IPS DF 19.7 (cell line): ENCODE measurements around the gene GALNT9.

Source experiments
- DNase-seq: peaks from one replicate; pipeline ENCODE4 v3.0.0-alpha.2; 2013; ENCODE audit warnings: low read depth, low spot score

The GALNT9 gene

GRCh38 chr12:132326646-132327045 is 2.7 kb downstream of the GALNT9 start:
- DNase-seq, result no peak

- no peak for DNase-seq
Observed at GRCh38 chr12:132325733-132326130, 3.7 kb downstream of the GALNT9 start.

GRCh38 chr12:132324841-132325732 is 4.3 kb downstream of the GALNT9 start:
- DNase-seq, result no peak

GRCh38 chr12:132324173-132324572 is 5.2 kb downstream of the GALNT9 start:
- DNase-seq, result no peak

DNA sequence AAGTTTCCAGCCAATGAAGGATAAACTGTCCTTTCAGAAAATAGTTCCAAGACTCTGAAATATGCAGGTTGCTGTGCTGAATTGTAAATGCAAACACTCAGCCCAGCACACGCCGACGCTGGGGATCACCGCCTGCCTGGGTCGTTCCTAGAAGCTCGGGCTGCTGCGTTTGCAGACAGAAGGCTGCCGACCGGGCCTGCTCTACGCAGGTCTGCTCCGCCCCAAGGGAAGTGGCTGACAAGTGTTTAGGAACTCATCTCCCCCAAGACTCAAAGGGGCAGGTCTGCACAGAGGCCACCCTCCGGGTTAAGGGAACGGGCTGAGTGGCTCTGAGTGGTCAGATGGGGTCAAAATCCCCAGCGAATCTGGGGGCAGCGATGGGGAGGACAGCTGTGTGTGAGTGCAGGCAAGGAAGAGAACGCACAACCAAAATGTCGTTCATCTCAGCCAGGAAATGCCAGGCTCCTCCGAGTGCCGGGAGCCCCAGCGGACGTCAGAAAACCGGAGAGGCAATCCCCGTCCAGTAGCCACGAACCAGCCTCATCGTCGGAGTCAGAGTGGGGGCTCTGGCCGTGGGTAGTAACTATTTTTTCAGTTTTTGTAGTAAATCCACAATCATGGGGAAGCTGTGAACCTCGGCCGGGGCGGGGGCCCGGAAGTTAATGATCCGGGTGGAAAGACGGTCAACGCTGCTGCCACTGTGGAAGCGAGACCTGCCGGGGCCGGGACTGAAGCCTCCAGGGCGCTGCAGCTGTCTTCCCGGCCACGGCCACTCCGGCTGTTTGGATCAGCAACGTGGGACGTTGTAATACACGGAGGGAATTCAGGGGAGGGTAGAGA is 6.0 kb downstream of the GALNT9 start:
- DNase-seq, result no peak

DNA sequence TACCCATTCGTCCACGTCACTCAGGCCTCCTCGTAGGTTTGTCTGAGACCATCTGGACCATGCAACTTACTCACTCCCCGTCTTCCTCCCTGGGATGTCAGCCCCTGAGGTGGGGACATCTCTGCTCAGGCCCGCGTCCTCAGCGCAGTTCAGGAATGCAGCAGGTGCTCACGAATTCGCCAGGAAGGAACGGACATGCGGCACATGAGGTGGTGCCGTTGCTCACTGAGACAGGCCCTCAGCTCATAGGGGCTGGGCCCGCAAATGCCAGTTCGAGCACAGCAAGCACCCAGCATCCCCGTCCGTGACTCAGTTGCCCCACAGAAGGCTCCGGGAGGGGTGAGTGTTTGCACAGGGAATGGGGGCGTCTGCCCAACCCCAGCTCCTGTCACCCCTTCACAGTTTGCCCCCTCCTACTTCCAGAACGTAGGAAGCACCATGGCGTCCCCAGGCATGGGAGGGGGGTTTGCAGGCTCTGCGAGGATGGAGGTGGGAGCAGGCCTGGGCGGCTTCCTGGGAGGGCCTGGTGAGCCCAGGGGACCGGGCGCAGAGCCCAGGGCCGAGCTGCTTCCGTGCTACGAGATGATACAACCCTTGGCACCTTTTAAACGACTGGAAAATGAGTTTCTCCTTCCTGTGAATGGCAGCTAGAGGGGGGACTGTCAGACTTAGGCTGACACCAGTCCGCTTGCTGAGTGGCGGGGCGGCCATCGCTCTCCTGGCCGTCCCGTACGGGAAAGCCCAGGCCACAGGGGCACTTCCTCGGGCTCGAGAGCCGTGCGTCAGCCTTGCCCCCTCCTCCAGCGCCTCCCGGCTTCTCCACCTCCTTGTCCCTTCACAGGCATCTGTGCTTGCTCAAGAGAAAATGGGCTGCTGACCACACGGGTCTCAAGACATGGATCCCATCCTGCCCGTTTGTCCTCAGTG is 6.9 kb downstream of the GALNT9 start:
- DNase-seq, result no peak

GRCh38 chr12:132321321-132322118 is 7.9 kb downstream of the GALNT9 start:
- no peak for DNase-seq

- no peak for DNase-seq
Observed at GRCh38 chr12:132320767-132321211, 8.6 kb downstream of the GALNT9 start.

GRCh38 chr12:132319991-132320570 is 9.3 kb downstream of the GALNT9 start:
- no peak for DNase-seq

DNA sequence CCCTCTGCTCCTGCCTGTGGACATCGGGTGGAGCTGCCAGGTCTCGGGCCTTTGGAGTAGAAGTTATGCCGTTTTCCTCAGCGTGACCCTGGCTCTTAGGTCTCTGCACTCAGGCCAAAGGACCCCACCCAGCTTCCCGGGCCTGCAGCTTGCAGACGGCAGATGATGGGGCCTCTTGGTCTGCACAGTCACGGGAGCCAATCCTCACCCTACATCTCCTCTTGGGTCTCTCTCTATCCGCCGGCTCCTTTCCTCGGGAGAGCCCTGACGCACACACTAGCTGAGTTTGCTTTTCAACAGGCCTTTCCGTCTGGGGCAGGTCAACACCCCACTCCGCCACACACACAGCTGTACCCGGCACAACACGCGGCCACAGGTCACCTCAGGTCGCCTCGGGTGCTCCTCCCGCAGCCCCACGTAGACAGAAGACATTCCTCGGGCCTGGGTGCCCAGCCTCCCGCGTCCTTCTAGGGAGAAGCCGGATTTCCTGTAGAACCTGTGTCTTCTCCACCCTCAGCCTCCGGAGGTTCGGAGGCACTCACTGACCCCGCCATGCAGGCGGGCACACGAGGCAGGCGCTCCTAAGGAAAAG is 9.9 kb downstream of the GALNT9 start:
- no peak for DNase-seq

DNA sequence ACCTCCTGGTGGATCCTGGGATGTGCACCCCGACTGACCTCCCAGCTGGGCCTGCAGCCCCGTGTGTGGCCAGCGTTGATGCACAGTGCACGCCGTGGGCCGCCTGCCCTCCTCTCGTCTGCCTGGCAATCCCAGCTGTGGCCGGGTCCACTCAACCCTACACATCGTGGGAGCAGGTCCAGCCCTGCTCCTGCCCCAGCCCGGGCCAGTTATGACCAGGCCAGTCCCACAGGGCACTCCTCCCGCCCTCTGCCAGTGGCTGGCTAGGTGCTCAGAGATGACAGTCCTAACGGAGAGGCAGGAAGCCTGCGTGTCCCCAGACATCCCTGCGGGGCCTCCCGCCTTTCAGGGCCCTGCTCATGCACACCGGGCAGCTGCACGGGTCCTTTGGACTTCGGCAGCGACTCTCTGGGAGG is 10.8 kb downstream of the GALNT9 start:
- no peak for DNase-seq

DNA sequence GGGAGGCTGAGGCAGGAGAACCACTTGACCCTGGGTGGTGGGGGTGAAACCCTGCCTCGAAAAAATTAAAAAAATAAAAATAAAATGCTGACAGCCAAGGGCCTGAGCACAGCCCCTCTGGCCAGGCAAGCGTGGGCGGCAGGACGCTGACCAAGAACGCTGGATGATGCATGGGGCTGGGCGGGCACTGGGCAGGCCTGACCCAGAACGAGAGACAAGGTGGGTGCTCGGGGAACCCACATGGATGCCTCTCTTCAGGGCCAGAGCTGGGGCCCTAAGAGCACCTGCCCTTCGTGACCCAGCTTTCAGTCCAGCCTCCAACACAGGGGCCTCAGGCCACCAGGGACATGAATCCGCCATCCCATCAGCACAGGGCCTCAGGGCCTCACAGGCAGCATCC is 11.3 kb downstream of the GALNT9 start:
- DNase-seq, result no peak

GRCh38 chr12:132317233-132317938 is 12.0 kb downstream of the GALNT9 start:
- no peak for DNase-seq

GRCh38 chr12:132316497-132317232 is 12.7 kb downstream of the GALNT9 start:
- no peak for DNase-seq

DNA sequence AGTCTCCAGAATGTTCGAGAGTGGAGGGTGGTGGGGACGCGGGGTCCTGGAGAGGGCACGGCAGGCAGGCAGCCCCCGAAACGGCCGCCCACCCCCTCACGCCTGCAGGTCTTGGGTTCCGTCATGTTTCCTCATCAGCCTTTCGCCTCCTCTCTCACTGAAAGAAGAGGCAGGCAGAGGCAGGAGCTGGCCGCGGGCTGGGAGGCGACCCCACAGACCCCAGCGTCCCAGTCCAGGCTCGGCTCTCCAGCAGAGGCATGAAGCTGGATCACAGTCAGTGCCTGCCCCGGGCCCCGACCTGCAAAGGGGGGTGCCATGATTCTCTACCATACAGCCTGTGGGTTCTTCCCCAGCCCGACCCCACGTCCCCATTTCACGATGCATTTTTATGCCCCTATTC is 13.4 kb downstream of the GALNT9 start:
- no peak for DNase-seq

- DNase-seq, result no peak
Observed at GRCh38 chr12:132315507-132315906, 13.9 kb downstream of the GALNT9 start.

DNA sequence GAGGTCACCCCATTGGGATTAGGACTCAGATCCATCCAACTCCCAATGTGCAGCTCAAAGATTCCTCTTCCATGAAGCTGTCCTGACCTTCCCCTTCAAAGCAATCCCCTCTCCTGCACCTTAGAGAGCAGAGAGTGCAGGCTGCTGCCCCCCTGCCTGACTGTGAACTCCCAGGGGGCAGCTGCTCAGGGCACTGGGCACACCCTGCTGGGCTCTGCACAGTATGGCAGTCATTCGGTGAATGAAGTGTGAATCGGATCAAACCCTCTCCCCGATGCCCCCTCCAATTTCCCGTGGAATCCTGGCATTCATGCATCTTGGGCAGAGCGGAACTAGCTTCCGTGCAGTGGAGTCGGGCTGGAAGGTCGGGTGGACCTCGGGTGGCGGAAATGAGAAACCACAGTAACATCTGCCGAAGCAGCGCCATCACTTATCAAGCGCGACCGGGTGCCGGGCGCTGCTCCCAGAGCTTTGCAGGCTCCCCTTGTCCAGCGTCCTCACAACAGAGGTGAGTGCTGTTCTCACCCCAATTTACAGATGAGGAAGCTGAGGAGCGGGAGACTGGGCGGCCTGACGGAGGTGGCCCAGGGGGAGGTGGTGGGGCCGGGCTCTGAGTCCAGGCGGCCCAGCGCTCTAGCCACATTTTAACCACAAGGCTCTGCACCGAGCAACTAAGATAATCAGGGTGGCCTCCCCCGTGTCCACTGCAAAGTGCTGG is 14.7 kb downstream of the GALNT9 start:
- no peak for DNase-seq

- DNase-seq, result no peak
Observed at GRCh38 chr12:132314035-132314434, 15.4 kb downstream of the GALNT9 start.
